ENCODE measurements around the gene STK24. TPM values are rescaled to one million over a fixed set of nuclear protein-coding genes. Genes with fewer than 3 reads are reported as not detected.

Gene STK24
- total RNA-seq, 2 donors from 2014 or later = 35.0 to 56.7 TPM

DNA sequence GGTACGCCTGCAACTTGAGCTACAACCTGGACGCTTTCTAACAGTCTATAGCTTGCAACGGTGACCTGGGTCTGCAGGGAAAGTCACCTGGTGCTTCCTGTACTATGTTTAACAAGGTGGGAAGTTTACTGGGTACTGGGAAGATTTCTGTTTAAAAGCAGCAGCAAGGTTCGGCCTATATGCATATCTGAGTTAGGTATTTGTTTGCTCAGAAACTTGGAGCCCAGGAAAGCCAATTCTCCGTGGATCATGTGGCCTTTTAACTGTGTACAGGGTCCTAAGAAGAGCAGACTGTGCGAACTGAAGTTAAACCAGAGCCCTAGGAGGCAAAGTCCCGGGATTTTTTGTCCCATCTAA lies 103.1 kb downstream of the STK24 start:
- Histone ChIP-seq H3K27me3 (no peaks in the 10 kb centered on the region), H3K4me1 (peaks cover 46% of the 10 kb centered on the region), H3K36me3 (replicated peaks in 1 of 2; ENCODE audit: insufficient read depth in 1 of 2, low read depth in 2 of 2) (no peaks in the 10 kb centered on the region), H3K27ac (peak overlapping the region; percentile 46 to 83 (median 51)), H3K9me3 (no peaks in the 10 kb centered on the region), H3K4me3 (no peak overlapping the region)
- DNase-seq (no peak), ATAC-seq (peak; percentile 1)
- intact Hi-C loops (cut with DNase I) = no loop called here
- 12 to 26% methylated on average over 7 of the region's 7 CpGs for WGBS, 2 donors
- TF ChIP-seq CTCF (IDR thresholded peaks at IDR 0.05) (no peak), POLR2A (IDR thresholded peaks at IDR 0.05) (no peak)

DNA sequence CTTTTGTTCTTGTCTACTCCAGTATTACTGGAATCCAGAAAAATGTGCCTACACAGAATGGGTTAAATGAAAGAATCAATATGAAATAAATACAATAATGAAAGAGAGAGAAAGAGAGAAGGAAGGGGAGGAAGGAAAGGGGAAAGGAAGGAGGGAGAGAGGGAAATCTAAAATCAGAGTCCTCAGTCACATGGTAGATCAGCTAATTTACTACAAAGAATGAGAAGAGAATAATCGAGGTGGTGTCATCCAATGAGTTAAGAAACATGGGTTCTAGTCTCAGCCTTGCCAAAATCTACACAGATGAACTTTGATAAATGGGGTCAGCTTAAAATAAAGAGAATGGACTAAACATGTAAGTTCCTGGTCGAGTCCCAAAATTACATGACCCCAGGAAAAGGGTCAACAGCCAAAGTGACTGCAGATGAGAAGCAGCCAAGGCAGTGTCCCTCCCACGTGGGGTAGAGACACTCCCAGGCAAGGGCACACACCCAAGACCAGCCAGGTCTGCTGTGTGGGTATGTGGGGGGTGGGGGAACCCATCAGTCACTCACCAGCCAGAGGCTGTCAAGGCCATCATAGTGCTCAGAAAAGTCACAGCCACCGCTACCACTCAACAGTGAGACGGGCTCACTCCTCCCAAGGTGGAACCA lies 103.6 kb downstream of the STK24 start:
- peak; percentile 16 for ATAC-seq
- Histone ChIP-seq H3K4me1 (peaks cover 50% of the 10 kb centered on the region), H3K27ac (peak overlapping the region; percentile 46 to 83 (median 51)), H3K4me3 (no peak overlapping the region), H3K36me3 (replicated peaks in 1 of 2; ENCODE audit: insufficient read depth in 1 of 2, low read depth in 2 of 2) (no peaks in the 10 kb centered on the region), H3K9me3 (no peaks in the 10 kb centered on the region), H3K27me3 (no peaks in the 10 kb centered on the region)
- peak in 3 of 4 donors; percentile 23 to 50 (median 36) for DNase-seq
- TF ChIP-seq POLR2A (IDR thresholded peaks at IDR 0.05) (no peak), CTCF (IDR thresholded peaks at IDR 0.05) (no peak)
- 17 to 25% methylated on average over 5 of the region's 5 CpGs for WGBS, 2 donors
- intact Hi-C loops (cut with DNase I) = no loop called here

DNA sequence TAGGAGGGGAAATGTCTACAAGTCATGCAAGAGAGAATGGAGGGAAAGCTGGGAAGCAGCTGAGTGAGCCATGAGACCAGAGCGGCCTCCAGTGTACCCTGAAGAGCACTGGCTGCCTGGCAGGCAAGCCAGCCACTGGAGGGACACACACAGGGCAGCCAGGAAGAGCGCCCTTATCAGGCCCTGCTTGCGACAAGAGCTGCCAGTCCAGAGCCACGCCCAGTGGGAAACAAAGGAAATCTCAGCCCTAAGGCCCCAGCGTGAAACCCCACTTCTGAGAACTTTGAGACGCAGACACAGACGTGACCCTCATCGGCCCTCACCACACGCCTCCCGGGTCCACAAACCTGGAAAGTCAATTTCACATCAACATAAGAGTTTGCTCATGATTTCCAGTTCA lies 105.0 kb downstream of the STK24 start:
- intact Hi-C loops (cut with DNase I) = no loop called here
- Histone ChIP-seq H3K36me3 (replicated peaks in 1 of 2; ENCODE audit: insufficient read depth in 1 of 2, low read depth in 2 of 2) (no peaks in the 10 kb centered on the region), H3K27me3 (no peaks in the 10 kb centered on the region), H3K27ac (peak overlapping the region in 1 of 4 donors; percentile 29), H3K4me1 (peaks cover 54% of the 10 kb centered on the region), H3K9me3 (no peaks in the 10 kb centered on the region), H3K4me3 (no peak overlapping the region)
- ATAC-seq = no peak
- no peak for DNase-seq
- WGBS, 2 donors = 86 to 89% methylated on average over 10 of the region's 10 CpGs
- TF ChIP-seq CTCF (IDR thresholded peaks at IDR 0.05) = no peak
- TF ChIP-seq POLR2A (IDR thresholded peaks at IDR 0.05) = no peak

DNA sequence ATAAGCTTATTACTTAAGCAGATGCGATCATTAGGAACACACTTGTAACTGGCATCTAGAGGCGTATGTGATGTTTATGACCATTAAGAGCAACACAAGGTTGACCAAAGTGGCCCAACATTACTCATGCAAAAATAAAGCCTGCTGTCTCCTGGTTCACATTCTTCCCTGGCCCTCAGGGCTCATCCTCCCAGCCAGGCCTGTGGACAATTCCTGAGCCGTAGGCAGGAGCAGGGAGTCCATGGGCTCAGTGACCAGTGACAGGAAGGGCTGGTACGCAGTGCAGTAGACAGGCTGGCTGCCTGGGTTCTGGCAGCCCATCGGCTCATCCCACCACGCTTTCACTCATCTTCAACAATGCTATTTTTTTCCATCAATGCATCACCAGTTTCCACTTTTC lies 106.0 kb downstream of the STK24 start:
- ATAC-seq (no peak), DNase-seq (no peak)
- H3K4me3 ChIP-seq = no peak overlapping the region
- no peaks in the 10 kb centered on the region for H3K27me3 ChIP-seq
- no peaks in the 10 kb centered on the region for H3K36me3 ChIP-seq (replicated peaks in 1 of 2; ENCODE audit: insufficient read depth in 1 of 2, low read depth in 2 of 2)
- TF ChIP-seq POLR2A (IDR thresholded peaks at IDR 0.05) (no peak), CTCF (IDR thresholded peaks at IDR 0.05) (no peak)
- no peak overlapping the region for H3K27ac ChIP-seq
- H3K4me1 ChIP-seq = peaks cover 55% of the 10 kb centered on the region
- WGBS, 2 donors = 82 to 85% methylated on average over 6 of the region's 6 CpGs
- H3K9me3 ChIP-seq = no peaks in the 10 kb centered on the region
- intact Hi-C loops (cut with DNase I) = no loop called here

- 40 to 90% methylated on average over 1 to 20 of the region's 20 CpGs for WGBS, 2 donors
- peaks cover 46% of the 10 kb centered on the region for H3K4me1 ChIP-seq
- H3K9me3 ChIP-seq = no peaks in the 10 kb centered on the region
- H3K4me3 ChIP-seq = no peak overlapping the region
- no peaks in the 10 kb centered on the region for H3K27me3 ChIP-seq
- no peak for DNase-seq
- ATAC-seq = no peak
- intact Hi-C loops (cut with DNase I) = no loop called here
- peak overlapping the region in 1 of 4 donors; percentile 58 for H3K27ac ChIP-seq
- no peaks in the 10 kb centered on the region for H3K36me3 ChIP-seq (replicated peaks in 1 of 2; ENCODE audit: insufficient read depth in 1 of 2, low read depth in 2 of 2)
- no peak for TF ChIP-seq CTCF (IDR thresholded peaks at IDR 0.05)
- TF ChIP-seq POLR2A (IDR thresholded peaks at IDR 0.05) = no peak
These were observed 108.0 kb downstream of the STK24 start for GRCh38 chr13:98468929-98469328.
